Prostate gland (tissue), 2 donors: Measurements from ENCODE around the gene FGD5. TPM values are rescaled to one million over a fixed set of nuclear protein-coding genes. Genes with fewer than 3 reads are reported as not detected.
A peak's percentile ranks its signal among the peaks of the same experiment; 100 is the strongest.
"Not testable (repeated sequence)": the region's sequence is repeated elsewhere in the genome, so short reads cannot be mapped to it uniquely, and the experiment has no call there.

Experiments
- DNase-seq: peaks from one replicate; pipeline ENCODE4 v3.0.0-alpha.2; 2019; ENCODE audit warnings: low spot score
- H3K27ac ChIP-seq, 2 donors: fragments of 200-600 bp; sonication (generic); 2 replicates each; pipeline ENCODE4 v1.5.1; 2017 to 2019
- H3K27me3 ChIP-seq: fragments of 200-600 bp; sonication (generic); replicated peaks from 2 replicates; pipeline ENCODE4 v1.5.1; 2019; ENCODE audit not compliant: insufficient read depth
- H3K36me3 ChIP-seq, 2 donors: fragments of 200-600 bp; sonication (generic); 1 replicate in 1 of 2; 2 replicates in 1 of 2; pipeline versions ENCODE4 v1.5.1 to v1.8.1; 2017 to 2019
- H3K4me1 ChIP-seq: fragments of 200-600 bp; sonication (generic); replicated peaks from 2 replicates; pipeline ENCODE4 v1.5.1; 2019
- H3K4me3 ChIP-seq, 2 donors: fragments of 200-600 bp; sonication (generic); 2 replicates each; pipeline ENCODE4 v1.5.1; 2017 to 2019
- H3K9me3 ChIP-seq: fragments of 200-600 bp; sonication (generic); 2 replicates; pipeline ENCODE4 v1.5.1; 2017
- CTCF ChIP-seq, 4 experiments: fragments of 200-600 bp in 2 of 4; fragments of 450-650 bp in 2 of 4; sonication (generic) in 2 of 4; IDR thresholded peaks; 1 replicate in 3 of 4; 2 replicates in 1 of 4; pipeline ENCODE4 v1.5.1; 2016 to 2019; ENCODE audit warnings: antibody characterized with exemption in 4 of 4, mild to moderate bottlenecking in 2 of 4, moderate library complexity in 2 of 4
- POLR2A ChIP-seq: fragments of 450-650 bp; IDR thresholded peaks from one replicate; pipeline ENCODE4 v1.6.1; 2016; ENCODE audit warnings: antibody characterized with exemption, mild to moderate bottlenecking
- POLR2AphosphoS5 ChIP-seq: sonication (generic); formaldehyde crosslinking; IDR thresholded peaks from one replicate; pipeline ENCODE4 v1.6.1; 2017; ENCODE audit warnings: antibody characterized with exemption
- WGBS: methylation state at CpG from one replicate; pipeline ENCODE4 v1.1.5; 2018; 5-methylcytosine and 5-hydroxymethylcytosine counted together
- intact Hi-C: fragments of 100-400 bp; cut with DNase I; formaldehyde crosslinking; loops from one replicate; pipeline ENCODE4 v1.14.2; 2022
- total RNA-seq, 2 donors: library from RNA; depleted of rRNA; stranded (reverse); fragments of >200 nt; gene quantifications; one replicate each; pipeline ENCODE4 v1.1.0, GENCODE V29; 2016

Gene FGD5
- total RNA-seq, 2 donors from 2014 or later = 4.5 to 15.8 TPM

GRCh38 chr3:14805961-14806537, 12.7 kb upstream of the FGD5 start:
- WGBS = 79% methylated on average over 4 of the region's 4 CpGs
- Histone ChIP-seq H3K4me1 (no peaks in the 10 kb centered on the region), H3K27ac (no peak overlapping the region), H3K27me3 (no peaks in the 10 kb centered on the region), H3K9me3 (no peaks in the 10 kb centered on the region), H3K36me3 (no peaks in the 10 kb centered on the region), H3K4me3 (no peak overlapping the region)
- intact Hi-C loops = no loop called here
- DNase-seq = no peak
- TF ChIP-seq POLR2A = no peak
- TF ChIP-seq POLR2AphosphoS5 = no peak
- no peak for TF ChIP-seq CTCF (IDR thresholded peaks at IDR 0.05)

DNA sequence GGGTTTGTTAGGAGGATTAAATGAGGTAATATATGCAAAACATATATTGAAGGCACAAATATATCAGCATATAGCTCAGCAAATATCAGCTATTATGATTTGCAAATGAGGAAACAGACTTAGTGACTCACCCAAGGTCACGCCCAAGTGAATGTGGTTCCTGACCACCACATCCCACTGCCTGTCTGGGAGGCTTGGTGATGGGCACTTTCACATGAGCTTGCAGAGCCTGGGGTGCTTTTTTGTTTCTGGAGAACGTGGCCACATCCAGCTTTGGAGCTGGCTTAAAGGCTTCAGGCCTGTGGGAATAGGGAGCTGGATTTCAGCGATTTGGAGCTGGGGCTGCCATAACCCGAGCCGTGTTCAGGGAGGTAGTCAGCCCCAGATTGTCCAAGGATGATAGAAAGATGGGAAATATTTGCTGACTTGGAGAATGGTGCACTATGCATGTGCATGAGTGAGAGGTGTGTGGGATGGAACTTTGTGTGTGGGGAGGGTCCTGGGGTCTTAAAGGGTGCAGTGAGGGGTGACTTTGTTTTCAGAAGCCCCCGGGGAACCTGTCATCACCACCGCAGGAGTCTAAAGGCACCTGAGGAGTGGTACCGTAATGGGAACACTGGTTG, 12.0 kb upstream of the FGD5 start:
- DNase-seq = no peak
- WGBS = 78% methylated on average over 8 of the region's 8 CpGs
- Histone ChIP-seq H3K27me3 (no peaks in the 10 kb centered on the region), H3K27ac (no peak overlapping the region), H3K4me1 (no peaks in the 10 kb centered on the region), H3K4me3 (no peak overlapping the region), H3K9me3 (no peaks in the 10 kb centered on the region), H3K36me3 (no peaks in the 10 kb centered on the region)
- intact Hi-C loops = no loop called here
- TF ChIP-seq POLR2AphosphoS5 (no peak), CTCF (IDR thresholded peaks at IDR 0.05) (no peak), POLR2A (no peak)

GRCh38 chr3:14808025-14808424, 10.7 kb upstream of the FGD5 start:
- no peaks in the 10 kb centered on the region for H3K9me3 ChIP-seq
- no peak for DNase-seq
- intact Hi-C loops = no loop called here
- H3K27me3 ChIP-seq = no peaks in the 10 kb centered on the region
- H3K4me3 ChIP-seq = no peak overlapping the region
- no peaks in the 10 kb centered on the region for H3K36me3 ChIP-seq
- no peak overlapping the region for H3K27ac ChIP-seq
- no peaks in the 10 kb centered on the region for H3K4me1 ChIP-seq
- TF ChIP-seq CTCF (IDR thresholded peaks at IDR 0.05) (no peak), POLR2AphosphoS5 (no peak), POLR2A (no peak)

- H3K36me3 ChIP-seq = no peaks in the 10 kb centered on the region
- 80% methylated on average over 5 of the region's 5 CpGs for WGBS
- H3K27ac ChIP-seq = no peak overlapping the region
- H3K9me3 ChIP-seq = no peaks in the 10 kb centered on the region
- H3K4me3 ChIP-seq = no peak overlapping the region
- no peak for TF ChIP-seq POLR2A
- no peak for TF ChIP-seq POLR2AphosphoS5
- TF ChIP-seq CTCF (IDR thresholded peaks at IDR 0.05) = no peak
- H3K27me3 ChIP-seq = no peaks in the 10 kb centered on the region
- no peaks in the 10 kb centered on the region for H3K4me1 ChIP-seq
- DNase-seq = no peak
- intact Hi-C loops = no loop called here
Observed at GRCh38 chr3:14808502-14809266, 10.1 kb upstream of the FGD5 start.

GRCh38 chr3:14809611-14810010, 9.2 kb upstream of the FGD5 start:
- intact Hi-C loops = loop anchor here (5.0 kb wide), 1 partner anchor 93 kb away; no protein-coding TSS in a partner anchor
- not testable (repeated sequence) for H3K27me3 ChIP-seq, H3K36me3 ChIP-seq, H3K4me1 ChIP-seq, DNase-seq, H3K9me3 ChIP-seq, H3K27ac ChIP-seq
- 61% methylated on average over 9 of the region's 9 CpGs for WGBS
- H3K4me3 ChIP-seq = peak overlapping the region in 1 of 2 donors; percentile 26
